ENCODE results near the gene PBX4.
"Not testable (repeated sequence)": the region's sequence is repeated elsewhere in the genome, so short reads cannot be mapped to it uniquely, and the experiment has no call there.

Gene PBX4

GRCh38 chr19:19613506-19613905 is 5.0 kb downstream of the PBX4 start:
- no peak for TF ChIP-seq CTCF (IDR thresholded peaks at IDR 0.05; ENCODE audit: low read depth, low read length, missing control alignments)
- no peak overlapping the region for H3K4me3 ChIP-seq (replicated peaks; ENCODE audit: low read depth, low read length)
- no peak for DNase-seq (ENCODE audit: extremely low read depth, low read depth)

GRCh38 chr19:19610376-19611202 is 7.9 kb downstream of the PBX4 start:
- DNase-seq (ENCODE audit: extremely low read depth, low read depth), result no peak
- no peak overlapping the region for H3K4me3 ChIP-seq (replicated peaks; ENCODE audit: low read depth, low read length)
- no peak for TF ChIP-seq CTCF (IDR thresholded peaks at IDR 0.05; ENCODE audit: low read depth, low read length, missing control alignments)

- H3K4me3 ChIP-seq (replicated peaks; ENCODE audit: low read depth, low read length); DNase-seq (ENCODE audit: extremely low read depth, low read depth): not testable (repeated sequence)
Observed at GRCh38 chr19:19606686-19607085, 11.8 kb downstream of the PBX4 start.

GRCh38 chr19:19606021-19606420 is 12.5 kb downstream of the PBX4 start:
- no peak overlapping the region for H3K4me3 ChIP-seq (replicated peaks; ENCODE audit: low read depth, low read length)
- no peak for DNase-seq (ENCODE audit: extremely low read depth, low read depth)
- no peak for TF ChIP-seq CTCF (IDR thresholded peaks at IDR 0.05; ENCODE audit: low read depth, low read length, missing control alignments)

GRCh38 chr19:19602713-19603324 is 15.7 kb downstream of the PBX4 start:
- no peak for TF ChIP-seq CTCF (IDR thresholded peaks at IDR 0.05; ENCODE audit: low read depth, low read length, missing control alignments)
- DNase-seq (ENCODE audit: extremely low read depth, low read depth), result no peak
- H3K4me3 ChIP-seq (replicated peaks; ENCODE audit: low read depth, low read length), result no peak overlapping the region

GRCh38 chr19:19602136-19602712 is 16.3 kb downstream of the PBX4 start:
- H3K4me3 ChIP-seq (replicated peaks; ENCODE audit: low read depth, low read length), result no peak overlapping the region
- no peak for TF ChIP-seq CTCF (IDR thresholded peaks at IDR 0.05; ENCODE audit: low read depth, low read length, missing control alignments)
- DNase-seq (ENCODE audit: extremely low read depth, low read depth), result no peak

- no peak overlapping the region for H3K4me3 ChIP-seq (replicated peaks; ENCODE audit: low read depth, low read length)
- TF ChIP-seq CTCF (IDR thresholded peaks at IDR 0.05; ENCODE audit: low read depth, low read length, missing control alignments), result no peak
- no peak for DNase-seq (ENCODE audit: extremely low read depth, low read depth)
Observed at GRCh38 chr19:19600793-19601330, 17.6 kb downstream of the PBX4 start.

- DNase-seq (ENCODE audit: extremely low read depth, low read depth); H3K4me3 ChIP-seq (replicated peaks; ENCODE audit: low read depth, low read length): not testable (repeated sequence)
Observed at GRCh38 chr19:19598728-19599451, 19.6 kb downstream of the PBX4 start.
